Middle frontal gyrus (tissue), 1 donor: ENCODE results near the gene NDFIP1.
"Not testable (repeated sequence)": the region's sequence is repeated elsewhere in the genome, so short reads cannot be mapped to it uniquely, and the experiment has no call there.

ENCODE experiments used
- DNase-seq: peaks from one replicate; pipeline ENCODE4 v3.0.0-alpha.2; 2015; ENCODE audit warnings: low spot score; ENCODE audit errors: extremely low spot score

Gene NDFIP1

GRCh38 chr5:142186857-142187594, 78.4 kb downstream of the NDFIP1 start:
- DNase-seq = no peak

GRCh38 chr5:142188691-142189090, 80.1 kb downstream of the NDFIP1 start:
- not testable (repeated sequence) for DNase-seq

DNA sequence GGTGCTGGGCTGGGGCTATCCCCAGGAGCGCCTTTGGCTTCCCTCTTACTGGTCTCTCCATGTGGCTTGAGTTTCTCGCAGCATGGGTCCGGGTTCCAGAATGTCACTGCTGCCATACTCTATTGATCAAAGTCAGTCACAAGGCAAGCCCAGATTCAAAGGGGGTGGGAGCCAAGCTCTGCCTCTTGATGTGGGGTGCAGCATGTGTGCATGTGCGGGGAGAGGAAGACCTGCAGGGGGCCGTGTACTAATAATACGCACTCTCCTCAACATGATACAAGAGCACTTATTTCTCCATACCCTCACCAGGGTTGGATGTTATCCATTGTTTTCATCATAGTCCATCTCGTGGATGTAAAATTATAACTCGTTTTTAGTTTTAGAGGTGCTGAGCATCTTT, 81.2 kb downstream of the NDFIP1 start:
- DNase-seq = no peak

DNA sequence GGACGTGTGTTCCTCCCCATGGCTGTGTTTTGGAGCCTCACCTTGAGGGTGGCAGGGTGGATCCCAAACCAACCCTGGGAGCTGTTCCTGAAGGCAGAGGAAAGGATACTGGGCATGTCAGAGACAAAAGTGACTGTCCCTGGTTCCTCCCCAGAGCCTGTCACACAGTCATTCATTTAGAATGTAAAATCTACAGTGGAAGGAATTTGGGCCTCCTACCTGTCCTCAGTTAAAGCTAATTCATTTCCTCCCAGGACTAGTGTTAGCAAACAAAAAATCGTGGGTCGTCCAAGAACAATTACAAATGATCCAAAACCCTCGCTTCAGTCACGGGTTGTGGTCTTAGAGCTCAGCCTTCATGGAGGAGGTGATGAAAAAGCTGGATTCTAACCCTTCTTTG, 83.2 kb downstream of the NDFIP1 start:
- DNase-seq = no peak

GRCh38 chr5:142192286-142193113, 83.9 kb downstream of the NDFIP1 start:
- DNase-seq = no peak

- DNase-seq = no peak
These were observed 84.5 kb downstream of the NDFIP1 start for GRCh38 chr5:142193114-142193428.

- no peak for DNase-seq
These were observed 88.5 kb downstream of the NDFIP1 start for GRCh38 chr5:142197098-142197497.

GRCh38 chr5:142197781-142198180, 89.2 kb downstream of the NDFIP1 start:
- DNase-seq = no peak

GRCh38 chr5:142199388-142199787, 90.8 kb downstream of the NDFIP1 start:
- DNase-seq = no peak

GRCh38 chr5:142200387-142200786, 91.8 kb downstream of the NDFIP1 start:
- no peak for DNase-seq

- DNase-seq = no peak
These were observed 92.9 kb downstream of the NDFIP1 start for GRCh38 chr5:142201471-142201887.

DNA sequence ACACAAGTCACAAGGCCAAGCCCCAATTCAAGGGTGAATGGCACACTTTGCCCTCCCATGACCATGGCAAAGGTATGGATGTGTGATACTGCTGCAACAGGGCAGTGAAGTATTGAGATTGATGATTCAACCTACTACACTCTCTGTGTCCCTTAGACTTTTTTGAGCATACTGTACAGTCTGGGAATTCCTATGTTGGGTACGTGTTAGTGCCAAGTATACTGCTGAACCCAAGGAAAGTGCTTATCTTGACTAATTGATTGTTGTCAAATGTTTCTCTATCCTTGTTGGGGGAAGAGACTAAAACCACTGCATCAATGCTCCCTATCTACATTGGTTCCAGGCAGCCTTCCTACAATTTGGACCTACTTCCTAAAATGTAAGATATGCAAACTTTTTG, 93.7 kb downstream of the NDFIP1 start:
- DNase-seq = no peak
